VCaP (cell line): ENCODE results near the gene CHMP4A.

Experiments used
- H3K27ac ChIP-seq: fragments of 450-650 bp; 2 replicates; pipeline ENCODE4 v1.5.1; 2017
- CTCF ChIP-seq: fragments of 450-650 bp; conservative IDR thresholded peaks from 2 replicates; pipeline ENCODE4 v1.5.1; 2017; ENCODE audit warnings: mild to moderate bottlenecking, moderate library complexity

CHMP4A gene

GRCh38 chr14:24215495-24216344 lies 2.4 kb upstream of the CHMP4A start, which contains the start of gene MDP1:
MDP1 (minus strand) TSS chr14:24216066; CDS start chr14:24215955, 111 bp downstream.
- peak; percentile 79 for TF ChIP-seq CTCF
- peak within 1 kb of the TSS; percentile 86 for H3K27ac ChIP-seq

- TF ChIP-seq CTCF: no peak
- H3K27ac ChIP-seq: peak overlapping the region; percentile 83
Measured at GRCh38 chr14:24213866-24214662, 776 bp upstream of the CHMP4A start.

- no peak for TF ChIP-seq CTCF
- H3K27ac ChIP-seq: no peak overlapping the region
Measured at GRCh38 chr14:24211311-24211710, 2.0 kb downstream of the CHMP4A start.

GRCh38 chr14:24207625-24208024 lies 5.7 kb downstream of the CHMP4A start:
- H3K27ac ChIP-seq: no peak overlapping the region
- no peak for TF ChIP-seq CTCF

- no peak overlapping the region for H3K27ac ChIP-seq
- no peak for TF ChIP-seq CTCF
Measured at GRCh38 chr14:24207104-24207551, 6.2 kb downstream of the CHMP4A start.

GRCh38 chr14:24206260-24207103 lies 6.8 kb downstream of the CHMP4A start:
- TF ChIP-seq CTCF: no peak

More at GRCh38 chr14:24206260-24207103, 6.8 kb downstream of the CHMP4A start:
- H3K27ac ChIP-seq: no peak overlapping the region
